K562 (cell line): ENCODE results near the gene NRXN3.

Experiments used
- BACH1 ChIP-seq: fragments of 200-800 bp; sonication (Bioruptor generic); IDR thresholded peaks from 2 replicates; pipeline ENCODE4 v1.6.1; 2016; ENCODE audit warnings: missing genetic modification characterization, missing compliant biosample characterization
- CTCF ChIP-seq, 3 experiments: IDR thresholded peaks in 2 of 3; conservative IDR thresholded peaks in 1 of 3; 2 replicates each; pipeline ENCODE4 v1.5.1; 2011 to 2012; ENCODE audit warnings: low read length in 3 of 3, mild to moderate bottlenecking in 3 of 3, control low read depth in 2 of 3, improper control_type of control experiment in 1 of 3, inconsistent platforms in 1 of 3, low read depth in 1 of 3, mixed read lengths in 1 of 3, moderate library complexity in 1 of 3; ENCODE audit not compliant: insufficient read depth in 2 of 3
- GATA2 ChIP-seq: sonication (generic); formaldehyde crosslinking; IDR thresholded peaks from 2 replicates; pipeline ENCODE4 v1.4.0; 2020; ENCODE audit warnings: mild to moderate bottlenecking, missing genetic modification reagents
- PKNOX1 ChIP-seq: fragments of 450-650 bp; IDR thresholded peaks from 2 replicates; pipeline ENCODE4 v1.6.1; 2016
- USF2 ChIP-seq: sonication (generic); formaldehyde crosslinking; IDR thresholded peaks from 2 replicates; pipeline ENCODE4 v1.5.0; 2020; ENCODE audit warnings: missing genetic modification reagents
- TF ChIP-seq, protein P1 (sequence below): sonication (generic); formaldehyde crosslinking; IDR thresholded peaks from 2 replicates; pipeline ENCODE4 v1.8.1; 2022; ENCODE audit warnings: missing genetic modification reagents

DNA sequence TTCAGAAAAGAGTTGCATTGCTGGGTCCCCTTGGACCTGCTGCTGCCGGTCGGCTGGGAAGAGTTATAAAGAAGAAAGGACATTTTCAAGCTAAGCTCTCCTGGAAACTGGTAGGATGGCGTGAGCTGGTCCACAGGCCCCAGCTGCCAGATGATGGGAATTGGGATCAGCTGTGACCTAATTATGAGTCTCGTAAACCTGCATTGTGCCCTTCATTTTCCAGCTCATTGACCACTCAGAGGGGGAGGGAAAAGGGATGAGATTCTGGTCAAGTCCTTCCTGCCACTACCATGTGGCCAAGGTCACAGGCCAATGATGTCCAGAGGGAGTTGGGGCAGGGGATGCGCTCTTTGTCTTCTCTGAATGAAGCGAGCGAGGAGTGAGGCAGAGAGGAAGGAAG, 320.9 kb downstream of the NRXN3 start:
- TF ChIP-seq CTCF (IDR thresholded peaks at IDR 0.05 in 2 of 3, conservative IDR thresholded peaks at IDR 0.05 in 1 of 3; ENCODE audit: insufficient read depth in 2 of 3, low read depth in 1 of 3, low read length in 3 of 3), result no peak
- no peak for TF ChIP-seq PKNOX1
- TF ChIP-seq BACH1, result no peak
- TF ChIP-seq USF2 (CRISPR knock-in tag), result no peak
- TF ChIP-seq, protein P1, sequence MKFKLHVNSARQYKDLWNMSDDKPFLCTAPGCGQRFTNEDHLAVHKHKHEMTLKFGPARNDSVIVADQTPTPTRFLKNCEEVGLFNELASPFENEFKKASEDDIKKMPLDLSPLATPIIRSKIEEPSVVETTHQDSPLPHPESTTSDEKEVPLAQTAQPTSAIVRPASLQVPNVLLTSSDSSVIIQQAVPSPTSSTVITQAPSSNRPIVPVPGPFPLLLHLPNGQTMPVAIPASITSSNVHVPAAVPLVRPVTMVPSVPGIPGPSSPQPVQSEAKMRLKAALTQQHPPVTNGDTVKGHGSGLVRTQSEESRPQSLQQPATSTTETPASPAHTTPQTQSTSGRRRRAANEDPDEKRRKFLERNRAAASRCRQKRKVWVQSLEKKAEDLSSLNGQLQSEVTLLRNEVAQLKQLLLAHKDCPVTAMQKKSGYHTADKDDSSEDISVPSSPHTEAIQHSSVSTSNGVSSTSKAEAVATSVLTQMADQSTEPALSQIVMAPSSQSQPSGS (CRISPR knock-in tag), result no peak
- TF ChIP-seq GATA2, result no peak
